Measurements from ENCODE around the gene TEX29. TPM values are rescaled to one million over a fixed set of nuclear protein-coding genes. Genes with fewer than 3 reads are reported as not detected.

Gene TEX29
- total and polyA plus RNA-seq, 9 of the 15 experiments (the other 6 are each of a cell fraction or from before 2014, with no cell fraction given) = 0.11 TPM; not detected in 7

GRCh38 chr13:111392486-111392885, 72.0 kb downstream of the TEX29 start:
- H3K4me2 ChIP-seq (ENCODE audit: insufficient read depth, low read length) = no peak overlapping the region
- H3K9ac ChIP-seq (ENCODE audit: insufficient read depth in 1 of 2, low read depth in 2 of 2, low read length in 2 of 2) = no peak overlapping the region
- H3K9me1 ChIP-seq (ENCODE audit: control insufficient read depth, insufficient read depth, low read length) = no peaks in the 10 kb centered on the region
- in situ Hi-C loops (cut with MboI) = no loop called here
- intact Hi-C loops (cut with micrococcal nuclease) = no loop called here
- ChIA-PET CTCF (ENCODE audit: low intra/inter-chr PET ratio) (no interaction called here), POLR2A (no interaction called here)
- 5% methylated on average over 9 of the region's 9 CpGs for WGBS (ENCODE audit: insufficient coverage, low coverage, missing lambda C conversion rate)
- no TSS peak for BruUV-seq (replicated peaks)
- no peak for FAIRE-seq
- H3K27me3 ChIP-seq (ENCODE audit: control insufficient read depth in 2 of 2, insufficient read depth in 2 of 2, low read length in 2 of 2) = peaks cover 5 to 71% of the 10 kb centered on the region in 2 experiments; a peak in 3 of 5 replicates
- no peaks in the 10 kb centered on the region for H3K79me2 ChIP-seq (ENCODE audit: control insufficient read depth, insufficient read depth, low read length)
- TF ChIP-seq MTF1 (CRISPR knock-in tag; IDR thresholded peaks at IDR 0.05; ENCODE audit: borderline replicate concordance) = no peak
- TF ChIP-seq MYC (IDR thresholded peaks at IDR 0.05; ENCODE audit: low read depth, low read length) = no peak
- TF ChIP-seq MYC (CRISPR knock-in tag; IDR thresholded peaks at IDR 0.05; ENCODE audit: borderline replicate concordance, low read depth) = no peak
- TF ChIP-seq ZNF280B (CRISPR knock-in tag; IDR thresholded peaks at IDR 0.05) = no peak
- TF ChIP-seq ZKSCAN8 (CRISPR knock-in tag; IDR thresholded peaks at IDR 0.05) = no peak
- TF ChIP-seq HMGN3 (IDR thresholded peaks at IDR 0.05; ENCODE audit: borderline replicate concordance, extremely low read depth, insufficient read length, low read depth, low read length) = no peak
- TF ChIP-seq TBL1XR1 (IDR thresholded peaks at IDR 0.05; ENCODE audit: low read length in 2 of 2) = no peak
- no peak for TF ChIP-seq MBD2 (IDR thresholded peaks at IDR 0.05; ENCODE audit: borderline replicate concordance, low read depth)
- no peak for ATAC-seq
- H3K9me3 ChIP-seq (replicated peaks; ENCODE audit: control insufficient read depth, insufficient read depth, low read depth, low read length) = no peaks in the 10 kb centered on the region
- H4K20me1 ChIP-seq (replicated peaks; ENCODE audit: control insufficient read depth, insufficient read depth, low read length) = no peaks in the 10 kb centered on the region
- H2AFZ ChIP-seq (ENCODE audit: low read depth, low read length) = no peak overlapping the region
- no peak overlapping the region for H3K27ac ChIP-seq (ENCODE audit: extremely low read depth, low read depth, low read length)
- no peak overlapping the region for H3K4me3 ChIP-seq
- DNase-seq (ENCODE audit: extremely low read depth in 1 of 4, low spot score in 3 of 4) = no peak
- H3K4me1 ChIP-seq (replicated peaks in 1 of 2; ENCODE audit: control insufficient read depth in 2 of 2, insufficient read depth in 2 of 2, low read length in 2 of 2) = no peaks in the 10 kb centered on the region
- no peaks in the 10 kb centered on the region for H3K36me3 ChIP-seq (ENCODE audit: control insufficient read depth, insufficient read depth, low read length)

Data from K562 (cell line).